PC-9 (cell line): ENCODE results near the gene CIAO3. TPM values are rescaled to one million over a fixed set of nuclear protein-coding genes. Genes with fewer than 3 reads are reported as not detected.
"Not testable (repeated sequence)": the region's sequence is repeated elsewhere in the genome, so short reads cannot be mapped to it uniquely, and the experiment has no call there.

Experiments used
- BruUV-seq: library from RNA; stranded (reverse); fragments of 400-500 nt; replicated peaks from 2 replicates; lab custom pipeline; 2021; lab: Mats Ljungman, UMichigan
- CTCF ChIA-PET: fragments of 300-600 bp; sonication (Branson Sonifier 250); formaldehyde crosslinking; loops from one replicate; lab custom pipeline; 2022; ENCODE audit warnings: antibody characterized with exemption; lab: Charles Lee
- POLR2A ChIA-PET: fragments of 300-600 bp; sonication (Branson Sonifier 250); formaldehyde crosslinking; loops from one replicate; lab custom pipeline; 2022; ENCODE audit warnings: antibody characterized with exemption; ENCODE audit not compliant: unreplicated experiment; lab: Charles Lee
- DNase-seq, 2 experiments: peaks; one replicate each; pipeline versions ENCODE4 v3.0.0 to v3.0.0-alpha.2; 2015 to 2022; ENCODE audit warnings: mixed read lengths in 1 of 2
- H2AFZ ChIP-seq: fragments of 200-600 bp; sonication (generic); 2 replicates; pipeline ENCODE4 v1.8.1; 2017; ENCODE audit warnings: antibody characterized with exemption
- H3F3A ChIP-seq: fragments of 200-600 bp; sonication (generic); 2 replicates; pipeline ENCODE4 v1.8.1; 2017; ENCODE audit warnings: antibody characterized with exemption, mild to moderate bottlenecking, low read depth; ENCODE audit not compliant: insufficient read depth
- H3K27ac ChIP-seq: fragments of 200-600 bp; sonication (generic); 2 replicates; pipeline ENCODE4 v1.6.1; 2016; ENCODE audit warnings: mixed run types
- H3K27me3 ChIP-seq: fragments of 200-600 bp; sonication (generic); 2 replicates; pipeline ENCODE4 v1.6.1; 2016; ENCODE audit warnings: low read depth, mixed run types; ENCODE audit not compliant: insufficient read depth
- H3K36me3 ChIP-seq: fragments of 200-600 bp; sonication (generic); 2 replicates; pipeline ENCODE4 v1.6.1; 2016; ENCODE audit warnings: low read depth, mixed run types
- H3K4me1 ChIP-seq: fragments of 200-600 bp; sonication (generic); replicated peaks from 2 replicates; pipeline ENCODE4 v1.6.1; 2016; ENCODE audit warnings: mixed run types; ENCODE audit not compliant: insufficient read depth
- H3K4me2 ChIP-seq: fragments of 200-600 bp; sonication (generic); 2 replicates; pipeline ENCODE4 v1.6.1; 2017; ENCODE audit warnings: mixed run types
- H3K4me3 ChIP-seq: fragments of 200-600 bp; sonication (generic); 2 replicates; pipeline ENCODE4 v1.6.1; 2016; ENCODE audit warnings: mixed run types
- H3K79me2 ChIP-seq: fragments of 200-600 bp; sonication (generic); 2 replicates; pipeline ENCODE4 v1.6.1; 2017; ENCODE audit warnings: low read depth, mixed run types
- H3K9me2 ChIP-seq: fragments of 200-600 bp; sonication (generic); 2 replicates; pipeline ENCODE4 v1.8.1; 2017; ENCODE audit warnings: mild to moderate bottlenecking; ENCODE audit not compliant: insufficient read depth
- H3K9me3 ChIP-seq: fragments of 200-600 bp; sonication (generic); 2 replicates; pipeline ENCODE4 v1.8.1; 2016; ENCODE audit warnings: low read depth; ENCODE audit not compliant: insufficient read depth
- H4K20me1 ChIP-seq: fragments of 200-600 bp; sonication (generic); 2 replicates; pipeline ENCODE4 v1.8.1; 2017; ENCODE audit not compliant: insufficient read depth
- EZH2 ChIP-seq: fragments of 200-600 bp; sonication (generic); IDR thresholded peaks from 2 replicates; pipeline ENCODE4 v1.8.0; 2017; ENCODE audit warnings: antibody characterized with exemption, low read depth
- intact Hi-C: fragments of 100-400 bp; cut with micrococcal nuclease; formaldehyde crosslinking; loops from one replicate; pipeline ENCODE4 v1.10.0; 2022; ENCODE audit not compliant: unreplicated experiment
- total RNA-seq: library from RNA; stranded (reverse); gene quantifications from 2 replicates; pipeline ENCODE4 v1.2.3, GENCODE V29; 2021
- TF ChIP-seq, protein P1 (sequence below): fragments of 200-600 bp; sonication (generic); conservative IDR thresholded peaks from 2 replicates; pipeline ENCODE4 v1.6.1; 2017; ENCODE audit warnings: mixed run types, antibody characterized with exemption, mild to moderate bottlenecking, moderate library complexity

CIAO3 gene
- total RNA-seq, 1 experiment from 2014 or later = 44.2 TPM

DNA sequence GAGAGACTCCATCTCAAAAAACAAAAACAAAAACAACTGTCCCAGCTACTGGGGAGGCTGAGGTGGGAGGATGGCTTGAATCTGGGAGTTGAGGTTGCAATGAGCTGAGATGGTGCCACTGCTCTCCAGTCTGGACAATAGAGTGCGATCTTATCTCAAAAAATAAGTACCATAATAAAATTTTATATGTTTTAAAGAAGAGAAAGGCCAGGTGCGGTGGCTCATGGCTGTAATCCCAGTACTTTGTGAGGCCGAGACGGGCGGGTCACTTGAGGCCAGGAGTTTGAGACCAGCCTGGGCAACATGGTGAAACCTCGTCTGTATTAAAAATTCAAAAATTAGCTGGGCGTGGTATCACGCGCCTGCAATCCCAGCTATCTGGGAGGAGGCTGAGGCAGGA, 36.0 kb upstream of the CIAO3 start:
- Histone ChIP-seq H3K4me1 (no peaks in the 10 kb centered on the region), H3K9me2 (no peaks in the 10 kb centered on the region), H3K4me2 (no peak overlapping the region), H3K4me3 (no peak overlapping the region), H3F3A (0 out of 2 replicates have a peak, but pooled peaks cover 6% of the 10 kb centered on the region), H3K79me2 (no peaks in the 10 kb centered on the region), H2AFZ (no peak overlapping the region), H4K20me1 (no peaks in the 10 kb centered on the region), H3K27ac (no peak overlapping the region), H3K27me3 (peaks cover 22% of the 10 kb centered on the region), H3K36me3 (no peaks in the 10 kb centered on the region), H3K9me3 (no peaks in the 10 kb centered on the region)
- intact Hi-C loops = loop anchor here (2.0 kb wide), 2 partner anchors 16 to 36 kb away; partner anchors contain the start of genes CIAO3 and MSLN
- ChIA-PET CTCF (no interaction called here), POLR2A (interaction anchor here (0.7 kb wide), 1 partner anchor 1203 kb away, joined by 4 read pairs; no protein-coding TSS in a partner anchor)
- TF ChIP-seq EZH2 = no peak
- TF ChIP-seq, protein P1, sequence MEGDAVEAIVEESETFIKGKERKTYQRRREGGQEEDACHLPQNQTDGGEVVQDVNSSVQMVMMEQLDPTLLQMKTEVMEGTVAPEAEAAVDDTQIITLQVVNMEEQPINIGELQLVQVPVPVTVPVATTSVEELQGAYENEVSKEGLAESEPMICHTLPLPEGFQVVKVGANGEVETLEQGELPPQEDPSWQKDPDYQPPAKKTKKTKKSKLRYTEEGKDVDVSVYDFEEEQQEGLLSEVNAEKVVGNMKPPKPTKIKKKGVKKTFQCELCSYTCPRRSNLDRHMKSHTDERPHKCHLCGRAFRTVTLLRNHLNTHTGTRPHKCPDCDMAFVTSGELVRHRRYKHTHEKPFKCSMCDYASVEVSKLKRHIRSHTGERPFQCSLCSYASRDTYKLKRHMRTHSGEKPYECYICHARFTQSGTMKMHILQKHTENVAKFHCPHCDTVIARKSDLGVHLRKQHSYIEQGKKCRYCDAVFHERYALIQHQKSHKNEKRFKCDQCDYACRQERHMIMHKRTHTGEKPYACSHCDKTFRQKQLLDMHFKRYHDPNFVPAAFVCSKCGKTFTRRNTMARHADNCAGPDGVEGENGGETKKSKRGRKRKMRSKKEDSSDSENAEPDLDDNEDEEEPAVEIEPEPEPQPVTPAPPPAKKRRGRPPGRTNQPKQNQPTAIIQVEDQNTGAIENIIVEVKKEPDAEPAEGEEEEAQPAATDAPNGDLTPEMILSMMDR = no peak
- no peak for DNase-seq
- BruUV-seq = no TSS peak

DNA sequence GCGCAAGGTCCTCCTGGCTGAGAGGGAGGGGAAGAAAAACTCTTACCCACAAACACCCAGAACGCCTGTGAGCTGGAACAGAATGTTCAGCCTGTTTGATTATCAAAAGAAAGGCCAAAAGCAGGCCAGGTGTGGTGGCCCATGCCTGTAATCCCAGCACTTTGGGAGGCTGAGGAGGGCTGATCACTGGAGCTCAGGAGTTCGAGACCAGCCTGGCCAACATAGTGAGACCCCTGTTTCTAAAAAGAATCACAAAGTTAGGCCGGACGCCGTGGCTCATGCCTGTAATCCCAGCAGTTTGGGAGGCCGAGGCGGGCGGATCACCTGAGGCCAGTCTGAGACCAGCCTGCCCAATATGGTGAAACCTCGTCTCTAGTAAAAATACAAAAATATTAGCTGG, 35.5 kb upstream of the CIAO3 start:
- H3K79me2 ChIP-seq, DNase-seq, H3F3A ChIP-seq, BruUV-seq, H3K4me3 ChIP-seq, H4K20me1 ChIP-seq, H3K9me2 ChIP-seq, H3K36me3 ChIP-seq, H3K27ac ChIP-seq, CTCF ChIA-PET, H3K4me1 ChIP-seq, H2AFZ ChIP-seq, H3K9me3 ChIP-seq, H3K4me2 ChIP-seq: not testable (repeated sequence)
- H3K27me3 ChIP-seq = peaks cover 17% of the 10 kb centered on the region
- POLR2A ChIA-PET = interaction anchor here (0.7 kb wide), 1 partner anchor 1204 kb away, joined by 4 read pairs; no protein-coding TSS in a partner anchor
- intact Hi-C loops = loop anchor here (2.0 kb wide), 2 partner anchors 15 to 35 kb away; partner anchors contain the start of genes CIAO3 and MSLN

DNA sequence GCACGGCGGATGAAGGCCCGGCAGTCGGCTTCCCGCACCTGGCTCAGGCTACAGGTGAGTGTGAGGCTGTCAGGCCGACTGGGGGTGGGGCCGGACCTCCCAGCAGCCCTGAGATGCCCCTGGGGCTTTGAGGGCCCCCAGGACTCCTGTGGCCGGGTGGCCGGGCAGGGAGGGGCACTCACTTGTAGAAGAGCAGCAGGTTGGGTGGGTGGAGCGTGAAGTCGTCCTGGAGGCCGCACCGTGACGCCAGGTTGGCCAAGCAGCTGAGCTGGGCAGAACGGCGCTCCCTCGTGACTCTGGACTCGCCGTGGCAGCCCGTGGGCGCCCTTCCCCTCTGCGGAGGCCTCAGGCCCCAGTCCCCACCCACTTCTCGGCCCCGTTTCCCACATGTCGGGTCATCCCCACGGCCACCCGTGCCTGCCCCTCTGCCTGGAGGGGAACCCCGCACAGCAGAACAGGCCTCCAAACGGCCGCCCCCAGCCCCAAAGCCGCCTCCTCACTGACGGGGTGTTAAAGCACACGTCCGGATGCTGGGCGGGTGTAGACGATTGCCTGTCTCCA, 34.5 kb upstream of the CIAO3 start:
- no peak overlapping the region for H3K27ac ChIP-seq
- H3K36me3 ChIP-seq = no peaks in the 10 kb centered on the region
- no peak overlapping the region for H3K4me3 ChIP-seq
- BruUV-seq = no TSS peak
- H3K4me1 ChIP-seq = no peaks in the 10 kb centered on the region
- no peaks in the 10 kb centered on the region for H3K9me3 ChIP-seq
- H2AFZ ChIP-seq = no peak overlapping the region
- H4K20me1 ChIP-seq = no peaks in the 10 kb centered on the region
- H3K9me2 ChIP-seq = no peaks in the 10 kb centered on the region
- no peak overlapping the region for H3K4me2 ChIP-seq
- H3K79me2 ChIP-seq = no peaks in the 10 kb centered on the region
- POLR2A ChIA-PET = no interaction called here
- intact Hi-C loops = no loop called here
- no peak for TF ChIP-seq EZH2
- TF ChIP-seq, protein P1 = no peak
- no peak for DNase-seq
- H3F3A ChIP-seq = 0 out of 2 replicates have a peak, but pooled peaks cover 6% of the 10 kb centered on the region
- H3K27me3 ChIP-seq = peaks cover 7% of the 10 kb centered on the region
- CTCF ChIA-PET = no interaction called here
